Stimulated activated CD8-positive, alpha-beta memory T cell treated with anti-CD3 and anti-CD28 coated beads, Interleukin-15, amount 100 ng/mL, for 48 hours (primary cell): ENCODE results near the gene NELFB.
"Not testable (repeated sequence)": the region's sequence is repeated elsewhere in the genome, so short reads cannot be mapped to it uniquely, and the experiment has no call there.

Experiments used
- DNase-seq, 2 donors: peaks; one replicate each; pipeline ENCODE4 v3.0.0-alpha.2; 2020; ENCODE audit warnings: low read depth in 2 of 2

NELFB gene

DNA sequence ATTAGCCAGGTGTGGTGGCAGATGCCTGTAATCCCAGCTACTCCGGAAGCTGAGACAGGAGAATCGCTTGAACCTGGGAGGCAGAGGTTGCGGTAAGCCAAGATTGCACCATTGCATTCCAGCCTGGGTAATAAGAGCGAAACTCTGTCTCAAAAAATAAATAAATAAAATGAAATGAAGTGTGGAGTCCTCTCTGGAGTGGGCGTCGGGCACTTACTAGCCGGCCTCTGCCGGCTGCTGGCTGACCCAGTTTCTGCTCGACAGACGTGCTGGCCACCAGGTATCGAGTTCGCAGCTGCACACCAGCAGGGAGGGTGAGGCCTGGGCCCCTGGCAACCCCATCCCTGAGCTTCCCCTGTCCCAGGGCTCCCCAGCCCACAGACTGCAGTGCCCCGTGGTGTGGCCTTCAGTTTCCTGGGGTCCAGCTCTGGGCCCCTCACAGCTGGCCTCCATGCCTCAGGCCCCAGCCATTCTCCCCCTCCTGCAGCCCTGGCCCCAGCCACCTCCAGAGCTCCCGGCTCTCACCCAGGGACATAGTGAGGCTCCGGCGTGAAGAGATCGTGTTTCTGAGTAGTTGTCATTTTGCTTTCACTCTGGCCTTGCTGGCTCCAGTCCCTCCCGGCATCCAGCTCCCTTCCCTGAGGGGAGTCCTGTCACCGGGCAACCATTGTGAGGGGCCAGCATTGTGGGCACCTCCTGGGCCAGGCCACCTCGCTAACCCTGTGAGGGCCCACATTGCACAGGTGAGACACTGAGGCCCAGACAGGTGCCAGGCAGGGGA, 7.8 kb upstream of the NELFB start:
- no peak for DNase-seq

DNA sequence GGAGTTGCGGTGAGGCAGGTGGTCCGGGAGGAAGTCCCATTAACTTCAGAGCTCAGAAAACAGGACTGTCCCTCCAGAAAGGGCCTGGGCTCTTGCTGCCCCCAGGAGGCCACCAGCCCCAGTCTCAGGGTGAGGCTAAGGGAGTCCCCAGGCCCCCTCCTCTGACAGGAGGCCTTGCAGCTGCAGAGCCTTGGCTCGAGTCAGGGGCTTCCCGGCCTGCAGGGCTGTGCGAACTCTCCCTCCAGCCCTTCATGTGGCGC, 7.3 kb upstream of the NELFB start:
- DNase-seq, result no peak

DNA sequence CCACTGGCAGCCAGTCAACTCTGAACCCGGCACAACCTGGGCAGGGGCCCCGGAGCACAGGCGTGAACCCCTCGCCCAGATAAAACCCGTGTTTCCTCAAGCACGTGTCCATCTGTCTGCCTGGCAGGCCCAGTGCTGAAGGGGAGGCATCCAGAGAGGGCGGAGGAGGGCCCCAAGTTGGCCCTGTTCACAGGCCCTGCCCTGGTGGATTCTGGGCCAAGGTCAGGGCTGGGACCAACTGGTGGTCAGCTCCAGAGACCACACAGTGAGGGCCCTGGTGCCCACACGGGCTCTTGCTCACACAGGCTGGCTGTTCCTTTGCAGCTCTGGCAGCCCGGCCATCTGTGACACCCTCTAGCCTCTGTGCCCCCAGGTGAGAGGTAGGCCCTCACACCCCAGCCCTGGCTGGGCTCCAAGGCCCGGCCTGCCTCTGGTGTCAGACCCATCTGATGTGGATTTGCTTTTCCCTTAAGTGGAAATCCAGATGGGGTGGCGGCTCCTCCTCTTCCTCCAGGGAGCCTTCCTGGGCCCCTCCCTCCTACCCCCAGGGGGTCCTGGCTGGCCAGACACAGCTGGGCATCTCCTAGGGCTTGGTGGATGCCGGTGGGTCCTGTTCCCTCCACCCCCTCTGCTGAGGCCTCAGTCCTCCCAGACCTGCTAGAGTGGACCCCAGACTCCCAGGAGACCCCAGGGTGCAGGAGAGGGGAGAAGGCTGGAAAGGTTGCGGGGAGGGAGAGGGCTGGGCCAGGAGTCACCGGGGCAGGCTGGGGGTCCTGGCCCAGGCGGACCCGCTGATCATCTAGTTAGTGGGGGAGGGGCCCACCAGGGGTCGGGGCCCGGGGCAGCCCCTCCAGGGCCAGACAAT, 4.6 kb upstream of the NELFB start:
- no peak for DNase-seq

DNA sequence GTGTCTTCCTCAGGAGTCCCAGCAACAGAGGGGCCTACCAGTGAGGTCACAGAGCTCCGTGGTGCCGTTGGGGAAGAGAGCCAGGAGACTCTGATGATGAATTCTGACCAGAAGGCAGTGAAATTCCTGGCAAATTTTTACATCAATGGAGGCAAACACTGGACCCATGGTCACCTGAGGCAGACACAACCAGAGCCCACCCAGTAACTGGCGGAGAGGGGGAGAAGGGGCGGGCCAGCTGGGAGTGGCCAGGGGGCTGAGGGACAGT, 4.0 kb upstream of the NELFB start, which contains the start of gene STPG3:
STPG3 (plus strand) TSS at position 93 of the 268 bp plus-strand sequence; CDS start at position 94, 1 bp downstream.
- no peak for DNase-seq

DNA sequence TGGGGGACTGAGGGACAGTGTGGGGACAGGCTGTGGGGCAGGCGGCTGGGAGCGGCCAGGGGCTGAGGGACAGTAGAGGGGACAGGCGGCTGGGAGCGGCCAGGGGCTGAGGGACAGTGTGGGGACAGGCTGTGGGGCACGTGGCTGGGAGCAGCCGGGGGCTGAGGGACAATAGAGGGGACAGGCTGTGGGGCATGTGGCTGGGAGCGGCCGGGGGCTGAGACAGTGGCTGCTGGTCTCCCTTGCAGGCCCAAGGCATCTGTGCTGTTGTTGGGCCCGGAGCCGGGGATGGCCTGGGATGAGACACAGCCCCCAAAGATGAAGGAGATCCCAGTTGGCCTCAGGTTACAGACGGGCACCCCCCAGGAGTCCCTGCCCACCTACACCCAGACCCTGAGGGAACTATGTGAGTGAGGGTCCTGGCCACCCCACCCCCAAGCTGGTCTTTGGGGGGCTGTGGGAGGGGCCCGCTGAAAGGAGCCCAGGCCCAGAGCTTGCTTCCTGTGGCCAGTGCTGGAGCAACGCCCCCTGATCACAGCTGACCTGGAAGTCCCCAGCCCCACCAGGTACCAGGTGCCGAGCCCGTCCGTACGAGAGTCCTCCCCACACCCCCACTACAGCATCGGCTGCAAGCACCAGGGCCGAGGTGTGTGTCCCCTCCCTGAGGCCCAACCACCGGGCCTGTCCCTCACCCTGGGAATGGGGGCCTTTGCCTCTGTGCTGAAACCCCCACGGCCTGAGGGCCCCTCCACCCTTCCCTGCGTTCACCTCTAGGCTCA, 3.4 kb upstream of the NELFB start:
- no peak for DNase-seq

DNA sequence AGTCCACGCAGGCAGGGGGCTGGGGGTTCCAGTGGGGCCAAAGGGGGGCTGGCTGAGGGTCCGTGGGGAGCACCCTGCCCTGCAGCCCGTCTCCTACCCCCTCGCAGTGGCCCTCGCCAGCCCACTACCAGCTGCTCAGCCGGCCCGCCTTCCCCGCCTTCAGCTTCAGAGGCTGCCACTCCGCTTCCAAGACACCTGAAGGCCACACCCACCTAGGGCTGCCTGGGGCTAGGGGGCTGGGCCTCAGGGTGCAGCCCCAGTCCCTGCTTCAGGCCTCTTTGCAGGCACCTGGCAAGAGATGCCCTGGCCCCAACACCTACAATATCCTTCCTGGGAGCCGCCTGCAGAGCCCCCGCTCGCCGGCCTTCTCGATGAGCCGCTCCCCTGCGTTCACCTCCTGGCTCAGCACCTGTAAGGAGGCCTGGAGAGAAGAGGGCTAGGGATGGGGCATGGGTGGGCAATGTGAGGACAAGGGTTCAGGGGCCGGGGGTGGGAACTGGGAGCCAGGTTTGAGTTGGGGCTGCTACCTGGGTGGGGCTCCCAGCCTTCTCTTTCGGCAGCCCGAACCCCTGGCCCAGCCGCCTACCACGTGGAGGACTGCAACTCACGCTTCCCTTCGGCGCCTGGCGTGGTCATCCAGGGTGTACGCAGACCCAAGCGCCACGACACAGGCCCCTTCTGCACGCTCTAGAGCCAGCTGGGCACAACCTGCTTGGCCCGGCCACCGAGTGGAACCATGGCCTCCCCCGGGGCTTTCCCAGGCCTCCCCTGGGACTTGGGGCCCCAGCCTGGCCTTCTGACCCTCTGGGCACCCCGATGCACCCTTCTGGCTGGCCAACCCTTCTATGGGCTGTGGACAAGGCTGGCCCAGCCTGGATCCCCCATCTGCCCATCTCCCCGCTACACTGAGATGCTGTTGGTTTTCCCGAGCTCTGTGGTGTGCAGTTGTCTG, 2.3 kb upstream of the NELFB start:
- DNase-seq, result no peak

DNA sequence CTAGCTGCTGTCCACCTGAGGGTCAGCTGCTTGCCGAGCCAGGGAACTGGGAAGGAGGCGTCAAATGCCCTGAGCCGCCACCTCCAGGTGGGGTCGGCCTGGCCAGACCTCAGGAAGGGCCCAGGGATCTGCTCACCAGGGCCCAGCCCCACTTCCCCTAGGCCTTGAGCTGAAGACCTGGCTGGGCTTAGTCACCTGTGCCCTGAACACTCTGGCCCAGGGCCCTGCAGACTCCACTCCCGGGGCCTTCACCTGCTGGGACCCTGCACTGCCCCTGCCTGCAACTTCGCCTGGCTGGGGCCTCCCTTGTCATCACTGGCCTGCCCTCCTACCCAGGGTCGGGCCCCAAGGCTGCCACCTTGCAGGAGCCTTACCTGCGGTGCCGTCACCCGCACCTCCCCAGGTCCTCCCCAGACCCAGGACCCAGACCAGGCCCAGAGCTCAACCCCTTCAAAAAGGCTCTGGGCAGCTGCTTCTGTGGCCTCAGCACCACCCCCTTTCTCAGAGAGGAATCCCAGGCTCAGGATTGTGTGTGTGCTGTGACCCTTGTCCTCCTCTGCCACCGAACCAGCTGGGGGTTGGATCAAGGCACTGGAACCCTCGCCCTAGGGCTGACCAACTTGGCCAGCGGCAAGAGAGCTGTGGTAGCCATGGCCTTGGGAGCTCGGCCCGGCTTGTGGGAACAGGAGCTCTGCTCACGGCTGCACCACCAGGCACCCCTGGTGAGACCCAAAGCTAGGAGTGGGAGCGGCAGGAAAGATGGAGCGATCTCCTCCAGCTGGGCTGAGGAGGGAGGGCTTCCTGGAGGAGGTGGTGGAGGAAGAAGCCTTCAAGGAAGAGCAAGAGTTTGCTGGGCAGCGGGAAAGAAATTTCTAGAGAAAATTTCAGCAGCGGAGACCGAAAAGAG, 1.2 kb upstream of the NELFB start:
- no peak for DNase-seq

DNA sequence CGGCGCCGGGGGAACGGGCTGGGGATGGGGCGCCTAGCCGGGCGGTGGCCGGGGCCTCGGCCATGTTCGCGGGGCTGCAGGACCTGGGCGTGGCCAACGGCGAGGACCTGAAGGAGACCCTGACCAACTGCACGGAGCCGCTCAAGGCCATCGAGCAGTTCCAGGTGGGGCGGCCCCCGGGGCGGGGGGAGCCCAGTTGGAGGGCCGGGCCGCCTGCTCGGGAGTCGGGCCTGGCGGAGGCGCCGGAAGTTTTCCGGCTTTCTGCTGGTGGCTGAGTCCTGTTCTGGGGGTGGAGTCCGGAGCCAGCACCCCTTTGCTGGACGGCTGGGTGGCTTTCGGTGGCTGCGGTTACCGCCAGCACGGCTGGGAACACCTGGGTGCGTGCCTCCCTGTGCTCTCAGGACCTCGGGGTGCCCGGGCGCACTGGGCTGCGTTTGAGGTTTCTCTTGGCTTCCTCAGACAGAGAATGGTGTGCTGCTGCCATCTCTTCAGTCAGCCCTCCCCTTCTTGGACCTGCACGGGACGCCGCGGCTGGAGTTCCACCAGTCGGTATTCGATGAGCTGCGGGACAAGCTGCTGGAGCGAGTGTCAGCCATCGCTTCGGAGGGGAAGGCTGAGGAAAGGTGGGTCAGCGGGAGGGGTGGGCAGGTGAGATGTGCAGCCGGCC, 454 bp downstream of the NELFB start:
- no peak for DNase-seq

DNA sequence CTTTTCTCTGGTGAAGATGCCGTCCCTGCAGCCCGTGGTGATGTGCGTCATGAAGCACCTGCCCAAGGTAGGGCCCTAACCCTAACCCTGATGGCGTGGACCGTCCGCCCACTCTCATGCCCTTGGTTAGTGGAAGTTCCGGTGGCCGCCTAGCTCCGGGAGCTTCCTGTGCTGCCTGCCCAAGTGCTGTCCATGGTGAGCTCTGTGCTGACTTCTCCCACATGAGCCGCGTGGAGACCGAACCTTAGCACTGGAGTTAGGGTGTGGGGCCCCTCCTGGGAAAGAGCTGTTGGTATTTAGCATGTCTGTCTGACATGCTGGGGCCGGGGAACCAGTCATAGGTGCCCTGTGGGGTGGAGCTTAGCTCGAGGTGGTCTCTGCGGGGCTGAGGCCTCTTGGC, 1.2 kb downstream of the NELFB start:
- no peak for DNase-seq

DNA sequence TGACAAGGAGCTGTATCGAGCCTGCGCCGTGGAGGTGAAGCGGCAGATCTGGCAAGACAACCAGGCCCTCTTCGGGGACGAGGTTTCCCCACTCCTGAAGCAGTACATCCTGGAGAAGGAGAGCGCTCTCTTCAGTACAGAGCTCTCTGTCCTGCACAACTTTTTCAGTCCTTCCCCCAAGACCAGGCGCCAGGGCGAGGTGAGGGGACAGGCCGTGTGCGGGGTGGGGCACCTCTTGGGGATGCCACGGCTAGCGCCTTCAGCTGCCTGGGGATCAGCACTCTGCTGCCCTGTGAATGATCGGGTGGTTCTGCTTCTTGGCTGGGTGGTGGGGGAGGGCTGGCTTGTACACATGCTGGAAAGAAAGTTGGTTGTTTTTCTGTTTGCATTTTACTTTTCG, 1.7 kb downstream of the NELFB start:
- no peak for DNase-seq

DNA sequence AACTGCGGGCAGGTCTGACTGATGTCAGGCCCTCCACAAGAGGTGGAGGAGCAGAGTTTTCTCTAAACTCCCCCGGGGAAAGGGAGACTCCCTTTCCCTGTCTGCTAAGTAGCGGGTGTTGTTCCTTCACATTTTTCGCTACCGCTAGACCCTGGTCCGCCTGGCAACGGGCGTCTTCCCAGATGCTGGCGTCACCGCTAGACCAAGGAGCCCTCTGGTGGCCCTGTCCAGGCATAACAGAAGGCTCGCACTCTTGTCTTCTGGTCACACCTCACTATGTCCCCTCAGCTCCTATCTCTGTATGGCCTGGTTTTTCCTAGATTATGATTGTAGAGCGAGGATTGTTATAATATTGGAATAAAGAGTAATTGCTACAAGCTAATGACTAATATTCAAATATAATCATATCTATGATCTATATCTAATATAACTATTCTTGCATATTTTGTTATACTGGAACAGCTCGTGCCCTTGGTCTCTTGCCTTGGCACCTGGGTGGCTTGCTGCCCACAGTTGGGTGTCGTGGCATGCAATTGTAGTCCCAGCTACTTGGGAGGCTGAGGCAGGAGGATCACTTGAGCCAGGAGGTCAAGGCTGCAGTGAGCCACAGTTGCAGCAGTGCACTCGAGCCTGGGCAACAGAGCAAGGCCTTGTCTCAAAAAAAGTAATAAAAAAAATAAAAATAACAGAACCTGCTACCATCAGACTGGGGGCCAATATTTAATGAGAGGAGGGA, 7.2 kb downstream of the NELFB start:
- not testable (repeated sequence) for DNase-seq

DNA sequence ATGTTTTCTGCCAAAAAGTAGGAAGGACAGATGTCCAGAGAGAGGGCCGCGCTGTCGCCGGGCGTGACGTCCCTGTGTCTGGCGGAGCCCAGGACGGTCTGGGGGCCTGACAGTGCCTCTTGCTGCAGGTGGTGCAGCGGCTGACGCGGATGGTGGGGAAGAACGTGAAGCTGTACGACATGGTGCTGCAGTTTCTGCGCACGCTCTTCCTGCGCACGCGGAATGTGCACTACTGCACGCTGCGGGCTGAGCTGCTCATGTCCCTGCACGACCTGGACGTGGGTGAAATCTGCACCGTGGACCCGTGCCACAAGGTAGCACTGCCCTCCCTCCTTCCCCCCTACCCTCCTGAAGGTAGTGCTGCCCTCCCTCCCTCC, 7.8 kb downstream of the NELFB start:
- no peak for DNase-seq

DNA sequence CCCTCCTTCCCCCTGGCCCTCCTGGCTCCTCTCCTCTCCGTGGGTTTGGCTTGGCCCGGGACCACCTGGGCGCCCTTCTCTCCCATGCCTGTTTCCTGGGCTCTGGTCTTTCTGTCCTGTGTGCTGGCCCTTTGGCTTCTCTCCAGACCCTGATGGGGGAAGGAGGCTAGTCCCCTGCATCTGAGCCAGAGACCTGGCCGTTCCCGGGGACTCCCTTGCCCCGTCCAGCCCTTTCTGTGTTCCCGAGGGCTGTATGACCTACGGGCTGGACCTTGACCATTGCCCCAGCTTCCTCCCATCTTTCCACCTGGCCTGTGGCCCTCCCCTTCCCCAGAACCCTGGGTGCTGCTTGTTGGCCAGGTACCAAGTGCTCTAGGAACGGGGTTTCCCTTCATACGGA, 8.4 kb downstream of the NELFB start:
- no peak for DNase-seq

DNA sequence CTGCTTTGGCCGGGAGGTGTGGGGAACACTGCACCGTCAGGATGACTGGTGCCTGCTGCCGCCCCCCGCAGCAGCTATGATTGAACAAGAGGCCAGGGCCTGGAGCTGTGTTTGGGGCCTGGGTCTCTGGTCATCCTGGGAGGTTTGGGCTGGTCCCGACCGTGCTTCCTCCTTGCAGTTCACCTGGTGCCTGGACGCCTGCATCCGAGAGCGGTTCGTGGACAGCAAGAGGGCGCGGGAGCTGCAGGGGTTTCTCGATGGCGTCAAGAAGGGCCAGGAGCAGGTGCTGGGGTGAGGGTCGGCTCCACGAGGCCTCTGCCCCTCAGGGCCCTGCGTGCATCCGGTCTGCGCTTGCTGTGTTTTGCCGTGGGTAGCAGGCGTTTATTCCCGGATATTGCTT, 8.9 kb downstream of the NELFB start:
- no peak for DNase-seq

DNA sequence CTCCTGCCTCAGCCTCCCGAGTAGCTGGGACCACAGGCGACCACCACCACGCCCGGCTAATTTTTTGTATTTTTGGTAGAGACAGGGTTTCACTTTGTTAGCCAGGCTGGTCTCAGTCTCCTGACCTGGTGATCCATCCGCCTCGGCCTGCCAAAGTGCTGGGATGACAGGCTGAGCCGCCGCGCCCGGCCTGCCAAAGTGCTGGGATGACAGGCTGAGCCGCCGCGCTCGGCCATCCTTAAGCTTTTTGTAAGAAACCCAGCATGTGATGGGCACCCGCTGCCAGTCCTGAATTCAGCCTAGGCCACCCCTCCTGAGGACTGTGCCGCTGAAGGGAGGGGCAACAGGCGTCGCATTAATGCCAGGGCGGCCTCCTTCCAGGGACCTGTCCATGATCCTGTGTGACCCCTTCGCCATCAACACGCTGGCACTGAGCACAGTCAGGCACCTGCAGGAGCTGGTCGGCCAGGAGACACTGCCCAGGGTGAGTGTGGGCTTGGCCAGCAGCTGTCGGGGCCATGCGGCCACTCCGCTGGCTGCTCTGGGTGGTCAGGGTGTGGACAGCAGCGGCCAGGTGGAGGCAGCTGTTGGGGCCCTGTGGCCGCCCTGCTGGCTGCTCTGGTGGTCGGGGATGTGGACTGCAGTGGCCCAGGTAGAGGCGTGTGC, 10.5 kb downstream of the NELFB start:
- DNase-seq, result no peak

DNA sequence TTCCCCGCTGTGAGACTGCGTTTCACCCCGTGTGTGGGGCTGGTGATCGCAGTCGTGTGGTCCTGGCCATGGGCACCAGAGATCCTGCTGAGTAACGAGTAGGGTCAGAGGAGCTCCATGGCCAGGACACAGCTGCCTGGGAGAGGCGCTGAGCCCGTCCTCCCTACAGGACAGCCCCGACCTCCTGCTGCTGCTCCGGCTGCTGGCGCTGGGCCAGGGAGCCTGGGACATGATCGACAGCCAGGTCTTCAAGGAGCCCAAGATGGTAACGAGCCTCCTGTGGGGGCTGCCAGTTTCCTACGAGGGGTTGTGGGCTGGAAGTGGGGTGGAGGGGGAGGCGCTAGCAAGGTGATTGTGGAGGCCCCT, 11.0 kb downstream of the NELFB start:
- DNase-seq, result no peak

DNA sequence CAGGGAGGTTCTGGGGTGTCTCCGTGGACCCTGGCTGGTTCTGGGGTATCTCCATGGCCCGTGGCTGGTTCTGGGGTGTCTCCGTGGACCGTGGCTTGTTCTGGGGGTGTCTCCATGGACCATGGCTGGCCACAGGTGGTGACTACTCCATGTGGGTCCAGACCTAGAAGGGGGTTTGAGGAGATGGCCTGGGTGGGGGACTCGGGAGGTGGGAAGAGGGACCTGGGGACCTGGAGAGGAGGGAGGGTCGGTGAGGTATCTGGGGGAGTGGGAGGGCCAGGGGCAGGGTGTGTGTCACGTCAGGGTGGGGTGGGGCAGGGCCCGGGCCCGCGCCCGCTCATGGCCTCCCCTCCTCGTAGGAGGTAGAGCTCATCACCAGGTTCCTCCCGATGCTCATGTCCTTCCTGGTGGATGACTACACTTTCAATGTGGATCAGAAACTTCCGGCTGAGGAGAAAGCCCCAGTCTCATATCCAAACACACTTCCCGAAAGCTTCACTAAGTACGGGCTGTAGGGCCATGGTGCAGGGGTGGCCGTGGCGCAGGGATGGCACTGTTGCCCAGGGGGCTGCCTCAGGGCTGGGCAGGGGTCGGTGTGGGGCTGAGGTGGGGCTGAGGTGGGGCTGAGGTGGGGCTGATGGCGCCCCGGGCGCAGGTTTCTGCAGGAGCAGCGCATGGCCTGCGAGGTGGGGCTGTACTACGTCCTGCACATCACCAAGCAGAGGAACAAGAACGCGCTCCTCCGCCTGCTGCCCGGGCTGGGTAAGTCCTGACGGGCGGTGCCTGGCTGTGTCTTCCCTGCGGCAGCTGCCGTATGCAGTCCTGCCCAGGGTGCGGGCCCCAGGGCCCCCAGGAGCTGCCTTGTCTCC, 11.7 kb downstream of the NELFB start:
- no peak for DNase-seq

DNA sequence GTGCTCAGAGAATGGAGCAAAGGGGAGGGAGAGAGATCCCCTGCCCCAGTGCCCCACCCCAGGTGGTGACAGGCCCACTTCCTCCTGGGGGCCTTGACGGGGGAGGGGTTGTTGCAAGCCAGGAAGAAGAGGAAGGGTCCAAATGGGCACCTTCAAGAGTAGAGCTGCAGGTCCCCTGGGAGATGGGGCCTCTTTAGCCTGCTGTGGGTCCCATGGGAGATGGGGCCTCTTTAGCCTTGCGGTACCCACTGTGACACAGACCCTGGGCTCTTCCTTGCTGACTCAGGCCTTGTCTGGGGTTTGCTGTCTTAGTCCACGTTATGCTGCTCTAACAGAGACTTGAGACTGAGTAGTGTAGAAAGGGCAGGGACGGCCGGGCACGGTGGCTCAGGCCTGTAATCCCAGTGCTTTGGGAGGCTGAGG, 12.8 kb downstream of the NELFB start:
- no peak for DNase-seq
